ENCODE results near the gene EXD3. TPM values are rescaled to one million over a fixed set of nuclear protein-coding genes. Genes with fewer than 3 reads are reported as not detected.

The EXD3 gene
- total and polyA plus RNA-seq, 9 of the 15 experiments (the other 6 are each of a cell fraction or from before 2014, with no cell fraction given) = 0.29 to 12.5 (median 3.9) TPM

DNA sequence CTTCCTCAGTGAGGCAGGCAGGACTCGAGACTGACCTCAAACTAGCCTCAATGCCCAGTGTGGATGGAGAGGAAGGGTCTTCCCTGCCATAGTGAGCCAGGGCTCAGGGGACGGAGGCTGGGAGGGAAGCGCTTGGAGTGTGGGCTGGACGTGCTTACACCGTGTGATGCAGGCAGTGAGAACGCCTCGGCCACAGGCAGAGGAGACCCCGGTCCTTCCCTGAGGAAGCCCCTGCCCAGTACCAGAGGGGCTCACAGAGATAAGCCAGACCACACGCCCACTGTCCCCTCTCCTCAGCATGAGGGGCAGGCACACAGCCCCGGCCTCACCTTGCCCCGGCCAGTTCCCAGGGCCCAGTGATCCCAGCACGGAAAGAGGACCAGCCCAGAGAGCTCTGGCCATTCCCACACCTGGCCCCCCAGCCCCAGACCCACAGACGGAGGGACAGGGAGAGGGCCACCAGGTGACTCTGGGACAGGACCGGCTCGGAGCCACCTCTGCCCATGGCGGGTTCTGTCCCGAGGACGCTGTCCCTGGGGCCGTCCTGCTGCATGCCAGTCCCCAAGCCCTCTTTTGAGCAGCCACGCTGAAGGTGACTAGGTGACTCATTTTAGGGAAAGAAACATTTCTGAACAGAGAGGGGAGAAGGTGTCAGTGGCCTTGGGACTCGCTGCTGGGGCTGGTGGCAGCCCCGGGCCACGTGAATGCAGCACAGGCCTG, 42.2 kb upstream of the EXD3 start:
- CTCF ChIA-PET (ENCODE audit: low intra/inter-chr PET ratio) = interaction anchor here (0.6 kb wide), 1 partner anchor 1112 kb away, joined by 4 read pairs; no protein-coding TSS in a partner anchor
- in situ Hi-C loops (cut with MboI) = no loop called here
- H3K4me1 ChIP-seq (replicated peaks in 1 of 2; ENCODE audit: control insufficient read depth in 2 of 2, insufficient read depth in 2 of 2, low read length in 2 of 2) = peaks cover 11 to 67% of the 10 kb centered on the region in 2 experiments; a peak in 4 of 5 replicates
- H3K4me2 ChIP-seq (ENCODE audit: insufficient read depth, low read length) = no peak overlapping the region
- H4K20me1 ChIP-seq (replicated peaks; ENCODE audit: control insufficient read depth, insufficient read depth, low read length) = no peaks in the 10 kb centered on the region
- H2AFZ ChIP-seq (ENCODE audit: low read depth, low read length) = no peak overlapping the region
- POLR2A ChIA-PET = no interaction called here
- no peaks in the 10 kb centered on the region for H3K9me3 ChIP-seq (replicated peaks; ENCODE audit: control insufficient read depth, insufficient read depth, low read depth, low read length)
- peak overlapping the region in 1 of 2 experiments; percentile 58; a peak in 1 of 4 replicates for H3K9ac ChIP-seq (ENCODE audit: insufficient read depth in 1 of 2, low read depth in 2 of 2, low read length in 2 of 2)
- no peak overlapping the region for H3K4me3 ChIP-seq
- no peaks in the 10 kb centered on the region for H3K79me2 ChIP-seq (ENCODE audit: control insufficient read depth, insufficient read depth, low read length)
- no peaks in the 10 kb centered on the region for H3K36me3 ChIP-seq (ENCODE audit: control insufficient read depth, insufficient read depth, low read length)
- DNase-seq (ENCODE audit: extremely low read depth in 1 of 4, low spot score in 3 of 4) (no peak), FAIRE-seq (no peak), ATAC-seq (no peak)
- intact Hi-C loops (cut with micrococcal nuclease) = no loop called here
- H3K27me3 ChIP-seq (ENCODE audit: control insufficient read depth in 2 of 2, insufficient read depth in 2 of 2, low read length in 2 of 2) = no peaks in the 10 kb centered on the region
- no TSS peak for BruUV-seq (replicated peaks)
- WGBS (ENCODE audit: insufficient coverage, low coverage, missing lambda C conversion rate) = 59% methylated on average over 17 of the region's 23 CpGs
- no peaks in the 10 kb centered on the region for H3K9me1 ChIP-seq (ENCODE audit: control insufficient read depth, insufficient read depth, low read length)
- no peak overlapping the region for H3K27ac ChIP-seq (ENCODE audit: extremely low read depth, low read depth, low read length)
- TF ChIP-seq, protein P1, sequence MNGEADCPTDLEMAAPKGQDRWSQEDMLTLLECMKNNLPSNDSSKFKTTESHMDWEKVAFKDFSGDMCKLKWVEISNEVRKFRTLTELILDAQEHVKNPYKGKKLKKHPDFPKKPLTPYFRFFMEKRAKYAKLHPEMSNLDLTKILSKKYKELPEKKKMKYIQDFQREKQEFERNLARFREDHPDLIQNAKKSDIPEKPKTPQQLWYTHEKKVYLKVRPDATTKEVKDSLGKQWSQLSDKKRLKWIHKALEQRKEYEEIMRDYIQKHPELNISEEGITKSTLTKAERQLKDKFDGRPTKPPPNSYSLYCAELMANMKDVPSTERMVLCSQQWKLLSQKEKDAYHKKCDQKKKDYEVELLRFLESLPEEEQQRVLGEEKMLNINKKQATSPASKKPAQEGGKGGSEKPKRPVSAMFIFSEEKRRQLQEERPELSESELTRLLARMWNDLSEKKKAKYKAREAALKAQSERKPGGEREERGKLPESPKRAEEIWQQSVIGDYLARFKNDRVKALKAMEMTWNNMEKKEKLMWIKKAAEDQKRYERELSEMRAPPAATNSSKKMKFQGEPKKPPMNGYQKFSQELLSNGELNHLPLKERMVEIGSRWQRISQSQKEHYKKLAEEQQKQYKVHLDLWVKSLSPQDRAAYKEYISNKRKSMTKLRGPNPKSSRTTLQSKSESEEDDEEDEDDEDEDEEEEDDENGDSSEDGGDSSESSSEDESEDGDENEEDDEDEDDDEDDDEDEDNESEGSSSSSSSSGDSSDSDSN (IDR thresholded peaks at IDR 0.05; ENCODE audit: borderline replicate concordance in 1 of 2, low read depth in 2 of 2, low read length in 2 of 2) = no peak
- TF ChIP-seq FOS (IDR thresholded peaks at IDR 0.05; ENCODE audit: extremely low read depth, insufficient read length) = no peak
- no peak for TF ChIP-seq SRSF3 (IDR thresholded peaks at IDR 0.05; ENCODE audit: insufficient read depth, low read length)
- TF ChIP-seq TSC22D4 (tag; IDR thresholded peaks at IDR 0.05) = no peak
- TF ChIP-seq, protein P2, sequence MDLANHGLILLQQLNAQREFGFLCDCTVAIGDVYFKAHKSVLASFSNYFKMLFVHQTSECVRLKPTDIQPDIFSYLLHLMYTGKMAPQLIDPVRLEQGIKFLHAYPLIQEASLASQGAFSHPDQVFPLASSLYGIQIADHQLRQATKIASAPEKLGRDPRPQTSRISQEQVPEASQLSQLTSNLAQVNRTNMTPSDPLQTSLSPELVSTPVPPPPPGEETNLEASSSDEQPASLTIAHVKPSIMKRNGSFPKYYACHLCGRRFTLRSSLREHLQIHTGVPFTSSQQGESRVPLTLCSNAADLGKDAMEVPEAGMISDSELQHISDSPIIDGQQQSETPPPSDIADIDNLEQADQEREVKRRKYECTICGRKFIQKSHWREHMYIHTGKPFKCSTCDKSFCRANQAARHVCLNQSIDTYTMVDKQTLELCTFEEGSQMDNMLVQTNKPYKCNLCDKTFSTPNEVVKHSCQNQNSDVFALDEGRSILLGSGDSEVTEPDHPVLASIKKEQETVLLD (IDR thresholded peaks at IDR 0.05) = no peak
- no peak for TF ChIP-seq FUS (optimal IDR thresholded peaks at IDR 0.05; ENCODE audit: low read depth, low read length)
- TF ChIP-seq ETS2 (tag; IDR thresholded peaks at IDR 0.05; ENCODE audit: borderline replicate concordance, poor library complexity, severe bottlenecking) = no peak
- TF ChIP-seq ZNF778 (CRISPR knock-in tag; IDR thresholded peaks at IDR 0.05) = no peak
